Measurements from ENCODE around the gene CFAP61.
"Not testable (repeated sequence)": the region's sequence is repeated elsewhere in the genome, so short reads cannot be mapped to it uniquely, and the experiment has no call there.

Gene CFAP61

GRCh38 chr20:20241976-20242375 is 189.6 kb downstream of the CFAP61 start:
- peak; percentile 91 for DNase-seq

GRCh38 chr20:20244384-20244783 is 192.1 kb downstream of the CFAP61 start:
- DNase-seq: not testable (repeated sequence)

GRCh38 chr20:20246996-20247633 is 194.8 kb downstream of the CFAP61 start:
- DNase-seq: no peak

GRCh38 chr20:20248620-20249200 is 196.4 kb downstream of the CFAP61 start:
- DNase-seq: no peak

- no peak for DNase-seq
Measured at GRCh38 chr20:20251317-20251716, 199.0 kb downstream of the CFAP61 start.

GRCh38 chr20:20251836-20252235 is 199.5 kb downstream of the CFAP61 start:
- peak; percentile 66 for DNase-seq

GRCh38 chr20:20253039-20253743 is 200.9 kb downstream of the CFAP61 start:
- DNase-seq: peak; percentile 5

- peak; percentile 19 for DNase-seq
Measured at GRCh38 chr20:20253744-20254330, 201.5 kb downstream of the CFAP61 start.

- no peak for DNase-seq
Measured at GRCh38 chr20:20255099-20255498, 202.8 kb downstream of the CFAP61 start.

GRCh38 chr20:20259533-20259932 is 207.2 kb downstream of the CFAP61 start:
- no peak for DNase-seq

GRCh38 chr20:20261159-20261558 is 208.8 kb downstream of the CFAP61 start:
- DNase-seq: no peak

- no peak for DNase-seq
Measured at GRCh38 chr20:20265210-20265609, 212.9 kb downstream of the CFAP61 start.

- DNase-seq: no peak
Measured at GRCh38 chr20:20266552-20266951, 214.2 kb downstream of the CFAP61 start.

- DNase-seq: no peak
Measured at GRCh38 chr20:20267685-20268370, 215.5 kb downstream of the CFAP61 start.

- no peak for DNase-seq
Measured at GRCh38 chr20:20271271-20271670, 218.9 kb downstream of the CFAP61 start.

GRCh38 chr20:20272686-20273085 is 220.4 kb downstream of the CFAP61 start:
- DNase-seq: no peak

- DNase-seq: no peak
Measured at GRCh38 chr20:20273286-20273685, 221.0 kb downstream of the CFAP61 start.

GRCh38 chr20:20274821-20275220 is 222.5 kb downstream of the CFAP61 start:
- DNase-seq: no peak

GRCh38 chr20:20275636-20276035 is 223.3 kb downstream of the CFAP61 start:
- no peak for DNase-seq

- peak; percentile 74 for DNase-seq
Measured at GRCh38 chr20:20276811-20277530, 224.6 kb downstream of the CFAP61 start.

- peak; percentile 44 for DNase-seq
Measured at GRCh38 chr20:20277894-20278335, 225.6 kb downstream of the CFAP61 start.

GRCh38 chr20:20286061-20286460 is 233.7 kb downstream of the CFAP61 start:
- DNase-seq: no peak
